HepG2 (cell line): Measurements from ENCODE around the gene PEX12. TPM values are rescaled to one million over a fixed set of nuclear protein-coding genes. Genes with fewer than 3 reads are reported as not detected.
A peak's percentile ranks its signal among the peaks of the same experiment; 100 is the strongest.

ENCODE experiments used
- CERS6 ChIP-seq: sonication (generic); formaldehyde crosslinking; IDR thresholded peaks from 2 replicates; pipeline ENCODE4 v1.5.0; 2020; ENCODE audit warnings: missing genetic modification reagents
- CREB1 ChIP-seq, 2 experiments: fragments of 450-650 bp in 1 of 2; IDR thresholded peaks; 2 replicates each; pipeline ENCODE4 v1.6.1; 2016 to 2017; ENCODE audit warnings: control low read depth in 1 of 2, mild to moderate bottlenecking in 1 of 2, missing compliant biosample characterization in 1 of 2, missing genetic modification characterization in 1 of 2
- HNRNPUL1 ChIP-seq: fragments of 200-400 bp; formaldehyde crosslinking; IDR thresholded peaks from 2 replicates; pipeline ENCODE4 v1.6.1; 2017; ENCODE audit warnings: low read depth, mild to moderate bottlenecking, low read length, moderate library complexity
- HOXA9 ChIP-seq: sonication (generic); formaldehyde crosslinking; IDR thresholded peaks from 2 replicates; pipeline ENCODE4 v1.8.1; 2022; ENCODE audit warnings: missing genetic modification reagents, mild to moderate bottlenecking, moderate library complexity, borderline replicate concordance
- JUN ChIP-seq: sonication (generic); formaldehyde crosslinking; IDR thresholded peaks from 2 replicates; pipeline ENCODE4 v1.4.0; 2020; ENCODE audit warnings: mild to moderate bottlenecking, missing genetic modification reagents
- KIAA2018 ChIP-seq: sonication (generic); formaldehyde crosslinking; IDR thresholded peaks from 2 replicates; pipeline ENCODE4 v1.5.0; 2020; ENCODE audit warnings: mild to moderate bottlenecking, missing genetic modification reagents, borderline replicate concordance
- NCOA1 ChIP-seq: sonication (generic); formaldehyde crosslinking; IDR thresholded peaks from 2 replicates; pipeline ENCODE4 v1.9.0; 2021; ENCODE audit warnings: missing genetic modification reagents
- POLR2A ChIP-seq, 2 experiments: IDR thresholded peaks; 2 replicates each; pipeline ENCODE4 v1.6.1; 2011; ENCODE audit warnings: low read depth in 2 of 2, low read length in 2 of 2, mild to moderate bottlenecking in 1 of 2, moderate library complexity in 1 of 2; ENCODE audit not compliant: insufficient read depth in 1 of 2
- PREB ChIP-seq: sonication (generic); formaldehyde crosslinking; IDR thresholded peaks from 2 replicates; pipeline ENCODE4 v1.4.0; 2020; ENCODE audit warnings: missing genetic modification reagents
- REPIN1 ChIP-seq: sonication (generic); formaldehyde crosslinking; IDR thresholded peaks from 2 replicates; pipeline ENCODE4 v1.8.0; 2022; ENCODE audit warnings: missing genetic modification reagents, low read depth, mild to moderate bottlenecking, borderline replicate concordance
- ZNF143 ChIP-seq: sonication (generic); formaldehyde crosslinking; IDR thresholded peaks from 2 replicates; pipeline ENCODE4 v1.4.0; 2020; ENCODE audit warnings: missing genetic modification reagents
- ZNF280D ChIP-seq: sonication (generic); formaldehyde crosslinking; IDR thresholded peaks from 2 replicates; pipeline ENCODE4 v1.5.1; 2020; ENCODE audit warnings: mild to moderate bottlenecking, missing genetic modification reagents
- ZNF674 ChIP-seq: sonication (generic); formaldehyde crosslinking; IDR thresholded peaks from 2 replicates; pipeline ENCODE4 v1.5.0; 2020; ENCODE audit warnings: low read depth, mild to moderate bottlenecking, missing genetic modification reagents
- ZNF777 ChIP-seq: sonication (generic); formaldehyde crosslinking; IDR thresholded peaks from 2 replicates; pipeline ENCODE4 v1.4.0; 2020; ENCODE audit warnings: missing genetic modification reagents
- ZNF879 ChIP-seq: sonication (generic); formaldehyde crosslinking; IDR thresholded peaks from 2 replicates; pipeline ENCODE4 v1.8.1; 2023; ENCODE audit warnings: missing genetic modification reagents
- polyA plus RNA-seq, 8 experiments: library from polyadenylated mRNA; depleted of rRNA in 3 of 8; stranded (reverse) in 7 of 8; unstranded in 1 of 8; fragments of >200 nt; fragmentation: Illumina TruSeq in 4 of 8; extraction: Trizol in 4 of 8; gene quantifications; 2 replicates each; pipeline versions ENCODE4 v1.2.1 to v1.2.3, GENCODE V29; 2011 to 2016; ENCODE audit warnings: low read depth in 4 of 8, missing spikeins in 1 of 8, mixed read lengths in 1 of 8; ENCODE audit not compliant: insufficient read depth in 1 of 8
- total RNA-seq, 5 experiments: library from RNA; depleted of rRNA; stranded (reverse); fragments of >200 nt; fragmentation: Illumina TruSeq; extraction: Trizol; gene quantifications; 2 replicates each; pipeline ENCODE4 v1.2.3, GENCODE V29; 2016; ENCODE audit warnings: low read depth in 1 of 5

The PEX12 gene
- total and polyA plus RNA-seq, 2 of the 13 experiments (the other 11 are each of a cell fraction or from before 2014, with no cell fraction given): 5.1 to 11.9 TPM

- peak; percentile 69; the same call in 1 of the 2 replicates for TF ChIP-seq ZNF280D (CRISPR knock-in tag)
- TF ChIP-seq HNRNPUL1: no peak
- no peak for TF ChIP-seq HOXA9
- peak; percentile 68; the same call in 1 of the 2 replicates for TF ChIP-seq JUN
- peak; percentile 68 to 71 for TF ChIP-seq POLR2A (IDR thresholded peaks at IDR 0.05; ENCODE audit: insufficient read depth in 1 of 2, low read depth in 2 of 2, low read length in 2 of 2)
- no peak for TF ChIP-seq PREB (CRISPR knock-in tag)
- peak; percentile 100 for TF ChIP-seq CREB1 (IDR thresholded peaks at IDR 0.05)
- TF ChIP-seq CREB1 (CRISPR knock-in tag; IDR thresholded peaks at IDR 0.05): peak; percentile 100
- TF ChIP-seq ZNF143 (CRISPR knock-in tag): peak; percentile 61; the same call in 1 of the 2 replicates
- no peak for TF ChIP-seq CERS6 (CRISPR knock-in tag)
- TF ChIP-seq REPIN1 (CRISPR knock-in tag): no peak; the same call in 1 of the 2 replicates
- no peak for TF ChIP-seq NCOA1 (CRISPR knock-in tag)
- TF ChIP-seq ZNF674 (CRISPR knock-in tag): no peak
- peak; percentile 85 for TF ChIP-seq ZNF777 (CRISPR knock-in tag)
- no peak for TF ChIP-seq KIAA2018 (CRISPR knock-in tag)
- TF ChIP-seq ZNF879: no peak
Observed at GRCh38 chr17:35587074-35587961, 8.9 kb upstream of the PEX12 start, which contains the start of gene AP2B1 (continued).
